Lung (tissue), 12 donors: ENCODE results near the gene CD34. TPM values are rescaled to one million over a fixed set of nuclear protein-coding genes. Genes with fewer than 3 reads are reported as not detected.

Experiments
- ATAC-seq: fragments of 200-7000 bp; cut with Tn5 transposase; one replicate; pipeline ENCODE4 v1.9.1; 2020; ENCODE audit warnings: moderate number of reproducible peaks; ENCODE audit not compliant: insufficient read depth, low FRiP score
- DNase-seq, 3 donors: peaks; one replicate each; pipeline ENCODE4 v3.0.0-alpha.2; 2013 to 2017
- H3K27ac ChIP-seq, 2 donors: one replicate each; pipeline ENCODE4 v1.5.1; 2013; ENCODE audit warnings: mild to moderate bottlenecking in 2 of 2, moderate library complexity in 2 of 2, control low read depth in 1 of 2, inconsistent platforms in 1 of 2, low read depth in 1 of 2, low read length in 1 of 2
- H3K27me3 ChIP-seq, 3 donors: one replicate each; pipeline ENCODE4 v1.5.1; 2013; ENCODE audit warnings: low read length in 2 of 3; ENCODE audit not compliant: control insufficient read depth in 3 of 3, insufficient read depth in 3 of 3
- H3K36me3 ChIP-seq, 4 donors: one replicate each; pipeline ENCODE4 v1.5.1; 2013; ENCODE audit warnings: low read length in 4 of 4, mild to moderate bottlenecking in 1 of 4, moderate library complexity in 1 of 4; ENCODE audit not compliant: control insufficient read depth in 4 of 4, insufficient read depth in 4 of 4
- H3K4me1 ChIP-seq, 5 donors: one replicate each; pipeline ENCODE4 v1.5.1; 2013; ENCODE audit warnings: low read length in 5 of 5, mild to moderate bottlenecking in 2 of 5, moderate library complexity in 1 of 5; ENCODE audit not compliant: control insufficient read depth in 5 of 5, insufficient read depth in 5 of 5
- H3K4me3 ChIP-seq: one replicate; pipeline ENCODE4 v1.5.1; 2013; ENCODE audit warnings: mild to moderate bottlenecking, control low read depth, moderate library complexity
- H3K9ac ChIP-seq, 2 donors: one replicate each; pipeline ENCODE4 v1.5.1; 2013; ENCODE audit warnings: low read length in 2 of 2, control low read depth in 1 of 2; ENCODE audit not compliant: insufficient read depth in 1 of 2
- H3K9me3 ChIP-seq, 4 donors: one replicate each; pipeline ENCODE4 v1.5.1; 2013; ENCODE audit warnings: low read length in 3 of 4, mild to moderate bottlenecking in 1 of 4, moderate library complexity in 1 of 4; ENCODE audit not compliant: control insufficient read depth in 4 of 4, insufficient read depth in 3 of 4
- CTCF ChIP-seq: IDR thresholded peaks from 2 replicates; pipeline ENCODE4 v1.5.1; 2012; ENCODE audit warnings: mild to moderate bottlenecking; ENCODE audit errors: control extremely low read depth, extremely low read depth
- WGBS, 2 donors: extraction: QIAGEN DNeasy Blood & Tissue Kit; methylation state at CpG; one replicate each; pipeline ENCODE4 v1.1.7; 2013; 5-methylcytosine and 5-hydroxymethylcytosine counted together
- polyA plus RNA-seq, 2 donors: library from polyadenylated mRNA; stranded (reverse); fragments of 200-250 nt; gene quantifications; one replicate each; pipeline ENCODE4 v1.2.1, GENCODE V29; 2013
- total RNA-seq, 2 donors: library from RNA; depleted of rRNA in 1 of 2; stranded (reverse); fragments of >200 nt in 1 of 2; gene quantifications; one replicate each; pipeline ENCODE4 v1.2.1, GENCODE V29; 2014 to 2021
- donor health status: control.
- donor health status: control.
- donor health status: Bipolar disorder and iron deficiency.
- donor health status: healthy.
- donor health status: DM: yes; HTN: yes; CAD: no.

The CD34 gene
- total and polyA plus RNA-seq, 4 donors: 23.6 to 81.9 (median 37.1) TPM

GRCh38 chr1:207893737-207894582 lies 17.0 kb downstream of the CD34 start:
- Histone ChIP-seq H3K4me3 (no peak overlapping the region), H3K4me1 (peaks cover 0 to 13% (median 9%) of the 10 kb centered on the region in 5 donors), H3K27ac (no peak overlapping the region), H3K9me3 (no peaks in the 10 kb centered on the region), H3K27me3 (no peaks in the 10 kb centered on the region), H3K36me3 (peaks cover 0 to 3% (median 0%) of the 10 kb centered on the region in 4 donors), H3K9ac (no peak overlapping the region)
- no peak for TF ChIP-seq CTCF
- WGBS, 2 donors: 63 to 69% methylated on average over 6 of the region's 6 CpGs
- DNase-seq: no peak
- no peak for ATAC-seq

- ATAC-seq (no peak), DNase-seq (peak in 2 of 3 donors; percentile 26 to 60)
- Histone ChIP-seq H3K27ac (peak overlapping the region in 1 of 2 donors; percentile 24), H3K4me1 (peaks cover 0 to 17% (median 11%) of the 10 kb centered on the region in 5 donors), H3K27me3 (no peaks in the 10 kb centered on the region), H3K4me3 (no peak overlapping the region), H3K9ac (no peak overlapping the region), H3K9me3 (no peaks in the 10 kb centered on the region), H3K36me3 (peaks cover 0 to 3% (median 0%) of the 10 kb centered on the region in 4 donors)
- TF ChIP-seq CTCF: no peak
- 58 to 74% methylated on average over 5 of the region's 5 CpGs for WGBS, 2 donors
These were observed 18.2 kb downstream of the CD34 start for GRCh38 chr1:207892764-207893163.

GRCh38 chr1:207891148-207891547 lies 19.8 kb downstream of the CD34 start:
- peaks cover 0 to 3% (median 0%) of the 10 kb centered on the region in 4 donors for H3K36me3 ChIP-seq
- no peaks in the 10 kb centered on the region for H3K27me3 ChIP-seq
- ATAC-seq (no peak), DNase-seq (no peak)
- H3K4me1 ChIP-seq: peaks cover 0 to 23% (median 11%) of the 10 kb centered on the region in 5 donors
- no peak overlapping the region for H3K4me3 ChIP-seq
- no peak overlapping the region for H3K9ac ChIP-seq
- no peak for TF ChIP-seq CTCF
- WGBS, 2 donors: 81 to 87% methylated on average over 6 of the region's 6 CpGs
- no peaks in the 10 kb centered on the region for H3K9me3 ChIP-seq
- H3K27ac ChIP-seq: peak overlapping the region; percentile 79 to 88
